GM19351 (cell line): ENCODE measurements around the gene CDH4.
"Not testable (repeated sequence)": the region's sequence is repeated elsewhere in the genome, so short reads cannot be mapped to it uniquely, and the experiment has no call there.

ENCODE experiments used
- ATAC-seq: cut with Tn5 transposase; IDR thresholded peaks from one replicate; pipeline ENCODE4 v1.9.1; 2021; ENCODE audit warnings: mild to moderate bottlenecking, moderate library complexity; ENCODE audit not compliant: unreplicated experiment

The CDH4 gene

GRCh38 chr20:61956396-61957342 lies 704.6 kb downstream of the CDH4 start:
- ATAC-seq, result no peak

- ATAC-seq, result no peak
Measured at GRCh38 chr20:61957961-61958715, 706.1 kb downstream of the CDH4 start.

- no peak for ATAC-seq
Measured at GRCh38 chr20:61958773-61959700, 707.0 kb downstream of the CDH4 start.

- ATAC-seq, result no peak
Measured at GRCh38 chr20:61960836-61961235, 708.8 kb downstream of the CDH4 start.

GRCh38 chr20:61963149-61963548 lies 711.1 kb downstream of the CDH4 start:
- ATAC-seq, result no peak

GRCh38 chr20:61963885-61964674 lies 712.0 kb downstream of the CDH4 start:
- no peak for ATAC-seq

- ATAC-seq, result no peak
Measured at GRCh38 chr20:61964675-61965605, 712.9 kb downstream of the CDH4 start.

GRCh38 chr20:61965606-61966491 lies 713.8 kb downstream of the CDH4 start:
- no peak for ATAC-seq

GRCh38 chr20:61966492-61967244 lies 714.6 kb downstream of the CDH4 start:
- no peak for ATAC-seq

GRCh38 chr20:61967300-61967699 lies 715.2 kb downstream of the CDH4 start:
- no peak for ATAC-seq

GRCh38 chr20:61968036-61968810 lies 716.2 kb downstream of the CDH4 start:
- no peak for ATAC-seq

- ATAC-seq, result no peak
Measured at GRCh38 chr20:61968932-61969331, 716.9 kb downstream of the CDH4 start.

GRCh38 chr20:61969806-61970205 lies 717.7 kb downstream of the CDH4 start:
- no peak for ATAC-seq

- no peak for ATAC-seq
Measured at GRCh38 chr20:61970357-61970756, 718.3 kb downstream of the CDH4 start.

- ATAC-seq, result not testable (repeated sequence)
Measured at GRCh38 chr20:61971595-61971994, 719.5 kb downstream of the CDH4 start.
